ENCODE results near the gene SH3BP2. TPM values are rescaled to one million over a fixed set of nuclear protein-coding genes. Genes with fewer than 3 reads are reported as not detected.

Gene SH3BP2
- polyA plus RNA-seq, 1 experiment, result 14.8 TPM

GRCh38 chr4:2820216-2820982 is 27.5 kb downstream of the SH3BP2 start:
- ChIA-PET POLR2A (no interaction called here), CTCF (interaction anchor here (0.6 kb wide), 1 partner anchor 11 kb away, joined by 3 read pairs; no protein-coding TSS in a partner anchor)
- DNase-seq (ENCODE audit: low read depth, low spot score), result no peak
- no peak for TF ChIP-seq CTCF (IDR thresholded peaks at IDR 0.05; ENCODE audit: low read depth, low read length)
- Histone ChIP-seq H3K27ac (ENCODE audit: low read depth, low read length) (no peak overlapping the region), H3K9me3 (ENCODE audit: control insufficient read depth, insufficient read depth, low read length) (peaks cover 14% of the 10 kb centered on the region), H3K4me3 (ENCODE audit: low read depth, low read length) (no peak overlapping the region), H3K27me3 (ENCODE audit: control insufficient read depth, insufficient read depth, low read length) (no peaks in the 10 kb centered on the region)

GRCh38 chr4:2822461-2823300 is 29.8 kb downstream of the SH3BP2 start:
- no peak for DNase-seq (ENCODE audit: low read depth, low spot score)
- no peak overlapping the region for H3K4me3 ChIP-seq (ENCODE audit: low read depth, low read length)
- H3K27ac ChIP-seq (ENCODE audit: low read depth, low read length), result no peak overlapping the region
- no peak for TF ChIP-seq CTCF (IDR thresholded peaks at IDR 0.05; ENCODE audit: low read depth, low read length)
- CTCF ChIA-PET, result no interaction called here
- H3K9me3 ChIP-seq (ENCODE audit: control insufficient read depth, insufficient read depth, low read length), result peaks cover 13% of the 10 kb centered on the region; the same call in 1 of the 2 replicates
- POLR2A ChIA-PET, result no interaction called here
- no peaks in the 10 kb centered on the region for H3K27me3 ChIP-seq (ENCODE audit: control insufficient read depth, insufficient read depth, low read length)

- ChIA-PET POLR2A (no interaction called here), CTCF (no interaction called here)
- no peak overlapping the region for H3K27ac ChIP-seq (ENCODE audit: low read depth, low read length)
- H3K9me3 ChIP-seq (ENCODE audit: control insufficient read depth, insufficient read depth, low read length), result peaks cover 13% of the 10 kb centered on the region; the same call in 1 of the 2 replicates
- H3K27me3 ChIP-seq (ENCODE audit: control insufficient read depth, insufficient read depth, low read length), result no peaks in the 10 kb centered on the region
- no peak for DNase-seq (ENCODE audit: low read depth, low spot score)
- no peak for TF ChIP-seq CTCF (IDR thresholded peaks at IDR 0.05; ENCODE audit: low read depth, low read length)
- H3K4me3 ChIP-seq (ENCODE audit: low read depth, low read length), result no peak overlapping the region
These were observed 30.4 kb downstream of the SH3BP2 start for GRCh38 chr4:2823301-2823670.

- Histone ChIP-seq H3K9me3 (ENCODE audit: control insufficient read depth, insufficient read depth, low read length) (peaks cover 13% of the 10 kb centered on the region; the same call in 1 of the 2 replicates), H3K27ac (ENCODE audit: low read depth, low read length) (no peak overlapping the region), H3K27me3 (ENCODE audit: control insufficient read depth, insufficient read depth, low read length) (no peaks in the 10 kb centered on the region), H3K4me3 (ENCODE audit: low read depth, low read length) (no peak overlapping the region)
- no peak for DNase-seq (ENCODE audit: low read depth, low spot score)
- TF ChIP-seq CTCF (IDR thresholded peaks at IDR 0.05; ENCODE audit: low read depth, low read length), result no peak
- ChIA-PET CTCF (interaction anchor here (0.6 kb wide), 1 partner anchor 95 kb away, joined by 9 read pairs; no protein-coding TSS in a partner anchor), POLR2A (no interaction called here)
These were observed 30.9 kb downstream of the SH3BP2 start for GRCh38 chr4:2823671-2824328.
